Left ventricle myocardium inferior (tissue), 1 donor: Measurements from ENCODE around the gene SLC22A17. TPM values are rescaled to one million over a fixed set of nuclear protein-coding genes. Genes with fewer than 3 reads are reported as not detected.
"Not testable (repeated sequence)": the region's sequence is repeated elsewhere in the genome, so short reads cannot be mapped to it uniquely, and the experiment has no call there.

Source experiments
- DNase-seq: peaks from one replicate; pipeline ENCODE4 v3.0.0-alpha.2; 2020
- H3K27ac ChIP-seq: fragments of 200-600 bp; replicated peaks from 2 replicates; pipeline ENCODE4 v1.8.0; 2021
- H3K27me3 ChIP-seq: fragments of 200-600 bp; 2 replicates; pipeline ENCODE4 v1.8.0; 2021; ENCODE audit warnings: low read depth
- H3K36me3 ChIP-seq: fragments of 200-600 bp; 2 replicates; pipeline ENCODE4 v1.8.0; 2021
- H3K4me1 ChIP-seq: fragments of 200-600 bp; 2 replicates; pipeline ENCODE4 v1.8.0; 2021
- H3K4me3 ChIP-seq: fragments of 200-600 bp; 2 replicates; pipeline ENCODE4 v1.8.0; 2021; ENCODE audit warnings: mild to moderate bottlenecking, moderate library complexity
- H3K9me3 ChIP-seq: fragments of 200-600 bp; replicated peaks from 2 replicates; pipeline ENCODE4 v1.8.0; 2021
- CTCF ChIP-seq: fragments of 200-600 bp; IDR thresholded peaks from 2 replicates; pipeline ENCODE4 v1.8.0; 2021; ENCODE audit warnings: antibody characterized with exemption, mild to moderate bottlenecking, borderline replicate concordance
- intact Hi-C: fragments of 100-400 bp; cut with micrococcal nuclease; formaldehyde crosslinking; loops from one replicate; pipeline ENCODE4 v1.11.0; 2022
- total RNA-seq: library from RNA; stranded (reverse); fragmentation: NEBNext Ultra II Directional; extraction: Animal tissue kit (Norgen Biotek cat#: 25700); gene quantifications from one replicate; pipeline ENCODE4 v1.2.1, GENCODE V29; 2021
- donor health status: DM: no; HTN: yes; CAD: no; lungs with severe emphysema.

The SLC22A17 gene
- total RNA-seq, 1 donor from 2014 or later, result 9.7 TPM

GRCh38 chr14:23388996-23389395 lies 36.3 kb upstream of the SLC22A17 start:
- no peak for DNase-seq
- Histone ChIP-seq H3K4me3 (no peak overlapping the region), H3K36me3 (peaks cover 89% of the 10 kb centered on the region), H3K27ac (peak overlapping the region; percentile 40), H3K9me3 (no peaks in the 10 kb centered on the region), H3K27me3 (peaks cover 13% of the 10 kb centered on the region), H3K4me1 (peaks cover 17% of the 10 kb centered on the region)
- intact Hi-C loops, result no loop called here
- no peak for TF ChIP-seq CTCF

DNA sequence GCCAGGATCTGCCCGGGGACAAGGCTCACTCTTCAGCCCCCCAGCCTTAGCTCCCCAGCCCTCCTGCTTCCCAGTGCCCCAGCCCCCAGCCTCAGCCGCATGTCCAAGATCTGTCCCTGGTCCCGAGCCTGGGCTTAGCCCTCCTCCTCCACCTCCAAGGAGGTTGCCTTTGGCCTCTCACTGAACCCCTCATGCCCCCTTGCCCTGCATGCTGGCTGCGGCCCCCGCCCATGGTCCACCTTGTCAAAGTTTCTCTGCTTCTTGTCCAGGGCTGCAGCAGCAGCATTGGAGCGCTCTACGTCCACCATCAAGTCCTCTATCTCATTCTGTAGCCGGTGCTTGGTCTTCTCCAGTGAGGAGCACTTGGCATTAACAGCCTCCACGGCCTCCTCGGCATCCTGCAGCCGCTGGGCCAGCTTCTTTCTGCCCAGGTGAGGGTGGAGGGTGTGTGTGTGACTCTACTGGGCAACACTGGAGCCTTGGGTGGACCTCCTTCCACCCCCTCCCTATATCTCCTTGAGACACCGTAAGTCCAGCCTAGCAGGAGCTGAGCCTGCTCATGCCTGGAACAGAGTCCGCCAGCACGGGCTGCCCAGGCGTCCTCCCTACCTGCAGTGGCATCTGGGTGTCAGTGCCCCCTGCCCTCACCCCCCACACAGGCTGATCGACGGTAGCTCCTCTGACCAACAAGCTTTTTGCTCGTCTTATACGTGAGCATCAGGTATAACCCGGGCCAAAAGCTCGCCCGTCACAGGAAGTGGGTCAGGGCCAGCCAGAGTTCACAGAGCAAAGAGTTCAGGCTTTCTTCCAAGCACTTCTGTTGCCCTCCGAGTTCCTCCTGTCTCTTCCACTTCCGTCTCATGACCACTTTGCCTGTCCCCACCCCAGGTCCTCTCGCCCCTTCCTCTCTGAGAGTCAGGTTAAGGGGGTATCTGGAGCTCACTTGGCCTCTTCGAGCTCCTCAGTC lies 35.5 kb upstream of the SLC22A17 start:
- H3K4me1 ChIP-seq, result peaks cover 11% of the 10 kb centered on the region
- no peak for DNase-seq
- H3K4me3 ChIP-seq, result no peak overlapping the region
- H3K27ac ChIP-seq, result peak overlapping the region; percentile 40
- H3K36me3 ChIP-seq, result peaks cover 86% of the 10 kb centered on the region
- intact Hi-C loops, result no loop called here
- no peak for TF ChIP-seq CTCF
- no peaks in the 10 kb centered on the region for H3K9me3 ChIP-seq
- peaks cover 13% of the 10 kb centered on the region for H3K27me3 ChIP-seq

GRCh38 chr14:23386999-23387398 lies 34.3 kb upstream of the SLC22A17 start:
- Histone ChIP-seq H3K4me3 (no peak overlapping the region), H3K27me3 (peaks cover 13% of the 10 kb centered on the region), H3K36me3 (peaks cover 83% of the 10 kb centered on the region), H3K9me3 (no peaks in the 10 kb centered on the region), H3K27ac (peak overlapping the region; percentile 11), H3K4me1 (peaks cover 8% of the 10 kb centered on the region)
- no peak for TF ChIP-seq CTCF
- no peak for DNase-seq
- intact Hi-C loops, result no loop called here

- H3K4me3 ChIP-seq, DNase-seq, intact Hi-C loops, H3K27ac ChIP-seq, H3K4me1 ChIP-seq, H3K9me3 ChIP-seq: not testable (repeated sequence)
- Histone ChIP-seq H3K27me3 (peaks cover 13% of the 10 kb centered on the region), H3K36me3 (peaks cover 84% of the 10 kb centered on the region)
Observed at GRCh38 chr14:23386266-23386657, 33.6 kb upstream of the SLC22A17 start.

- Histone ChIP-seq H3K36me3 (peaks cover 79% of the 10 kb centered on the region), H3K27me3 (peaks cover 18% of the 10 kb centered on the region), H3K4me1 (peaks cover 8% of the 10 kb centered on the region), H3K27ac (no peak overlapping the region), H3K4me3 (no peak overlapping the region), H3K9me3 (no peaks in the 10 kb centered on the region)
- no peak for TF ChIP-seq CTCF
- intact Hi-C loops, result no loop called here
- DNase-seq, result no peak
Observed at GRCh38 chr14:23385642-23386265, 33.1 kb upstream of the SLC22A17 start.

GRCh38 chr14:23385244-23385641 lies 32.6 kb upstream of the SLC22A17 start:
- peaks cover 8% of the 10 kb centered on the region for H3K4me1 ChIP-seq
- no peak for TF ChIP-seq CTCF
- H3K9me3 ChIP-seq, result no peaks in the 10 kb centered on the region
- no peak overlapping the region for H3K4me3 ChIP-seq
- H3K36me3 ChIP-seq, result peaks cover 75% of the 10 kb centered on the region
- H3K27me3 ChIP-seq, result peaks cover 21% of the 10 kb centered on the region
- no peak for DNase-seq
- intact Hi-C loops, result no loop called here
- H3K27ac ChIP-seq, result no peak overlapping the region
